ENCODE results near the gene MIS12. TPM values are rescaled to one million over a fixed set of nuclear protein-coding genes. Genes with fewer than 3 reads are reported as not detected.

MIS12 gene
- total RNA-seq, 1 experiment from 2014 or later = 10.6 TPM

DNA sequence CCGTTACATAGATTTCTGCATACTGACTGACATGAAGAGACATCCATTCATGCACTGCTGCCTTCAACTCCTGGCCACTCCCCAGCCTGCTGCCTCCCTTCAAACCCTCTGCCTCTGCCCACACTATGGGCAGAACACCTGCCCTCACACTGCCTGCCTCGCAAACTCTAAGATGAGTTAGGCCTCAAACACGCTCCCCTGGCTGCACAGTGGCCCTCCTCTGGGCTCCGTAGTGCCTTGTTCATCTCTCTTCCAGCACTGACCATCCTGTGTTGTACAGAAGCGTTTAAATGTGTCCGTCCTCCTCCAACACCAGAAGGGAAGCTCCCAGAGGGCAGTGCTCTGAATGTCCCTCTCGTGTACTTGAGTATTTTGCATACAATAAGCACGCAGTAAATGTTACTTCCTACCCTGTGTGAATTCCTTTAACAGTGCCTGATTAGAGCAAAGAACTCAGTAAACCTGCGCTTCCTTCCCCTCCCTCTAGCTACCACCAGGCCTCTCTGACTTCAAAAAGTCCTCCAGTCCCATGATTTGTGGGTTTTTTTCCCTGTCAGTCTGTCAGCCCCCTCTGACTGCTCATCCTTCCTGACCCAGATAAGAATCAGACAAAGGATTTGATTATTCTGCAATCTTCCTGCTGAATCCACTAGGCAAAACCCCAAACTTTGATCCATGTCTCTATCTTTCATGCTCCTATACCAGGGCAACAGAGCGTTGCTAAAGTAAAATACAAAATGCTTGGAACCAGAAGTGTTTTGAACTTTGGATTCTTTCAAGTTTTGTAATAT, 21.5 kb upstream of the MIS12 start:
- TF ChIP-seq, protein P1, sequence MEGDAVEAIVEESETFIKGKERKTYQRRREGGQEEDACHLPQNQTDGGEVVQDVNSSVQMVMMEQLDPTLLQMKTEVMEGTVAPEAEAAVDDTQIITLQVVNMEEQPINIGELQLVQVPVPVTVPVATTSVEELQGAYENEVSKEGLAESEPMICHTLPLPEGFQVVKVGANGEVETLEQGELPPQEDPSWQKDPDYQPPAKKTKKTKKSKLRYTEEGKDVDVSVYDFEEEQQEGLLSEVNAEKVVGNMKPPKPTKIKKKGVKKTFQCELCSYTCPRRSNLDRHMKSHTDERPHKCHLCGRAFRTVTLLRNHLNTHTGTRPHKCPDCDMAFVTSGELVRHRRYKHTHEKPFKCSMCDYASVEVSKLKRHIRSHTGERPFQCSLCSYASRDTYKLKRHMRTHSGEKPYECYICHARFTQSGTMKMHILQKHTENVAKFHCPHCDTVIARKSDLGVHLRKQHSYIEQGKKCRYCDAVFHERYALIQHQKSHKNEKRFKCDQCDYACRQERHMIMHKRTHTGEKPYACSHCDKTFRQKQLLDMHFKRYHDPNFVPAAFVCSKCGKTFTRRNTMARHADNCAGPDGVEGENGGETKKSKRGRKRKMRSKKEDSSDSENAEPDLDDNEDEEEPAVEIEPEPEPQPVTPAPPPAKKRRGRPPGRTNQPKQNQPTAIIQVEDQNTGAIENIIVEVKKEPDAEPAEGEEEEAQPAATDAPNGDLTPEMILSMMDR (conservative IDR thresholded peaks at IDR 0.05; ENCODE audit: low read depth, low read length) = no peak
- TF ChIP-seq EZH2phosphoT487 (IDR thresholded peaks at IDR 0.05; ENCODE audit: borderline replicate concordance, low read length) (no peak), EZH2 (IDR thresholded peaks at IDR 0.05; ENCODE audit: low read length, unreplicated experiment) (no peak)
- no peak overlapping the region for H3K27ac ChIP-seq (ENCODE audit: low read length)
- H3F3A ChIP-seq (ENCODE audit: low read length, unreplicated experiment) = no peaks in the 10 kb centered on the region
- ATAC-seq = no peak
- no peak overlapping the region for H2AFZ ChIP-seq (ENCODE audit: low read length)
- intact Hi-C loops (cut with micrococcal nuclease) = no loop called here
- H3K4me3 ChIP-seq (ENCODE audit: low read length) = no peak overlapping the region
- peaks cover 13% of the 10 kb centered on the region for H3K4me1 ChIP-seq (ENCODE audit: insufficient read depth, low read length)
- ChIA-PET POLR2A (ENCODE audit: unreplicated experiment) (no interaction called here), CTCF (no interaction called here)
- H3K9me2 ChIP-seq (replicated peaks; ENCODE audit: low read length) = no peaks in the 10 kb centered on the region
- H4K20me1 ChIP-seq (ENCODE audit: low read length) = peaks cover 31% of the 10 kb centered on the region
- no peak overlapping the region for H3K9ac ChIP-seq (ENCODE audit: low read length)
- H3K4me2 ChIP-seq (ENCODE audit: low read length) = no peak overlapping the region
- H3K27me3 ChIP-seq (ENCODE audit: low read length) = no peaks in the 10 kb centered on the region
- no TSS peak for BruUV-seq (replicated peaks)
- H3K36me3 ChIP-seq (ENCODE audit: low read depth, low read length) = no peaks in the 10 kb centered on the region
- H3K79me2 ChIP-seq (ENCODE audit: low read length) = peaks cover 67% of the 10 kb centered on the region
- no peaks in the 10 kb centered on the region for H3K9me3 ChIP-seq (ENCODE audit: low read length)
- DNase-seq = no peak

DNA sequence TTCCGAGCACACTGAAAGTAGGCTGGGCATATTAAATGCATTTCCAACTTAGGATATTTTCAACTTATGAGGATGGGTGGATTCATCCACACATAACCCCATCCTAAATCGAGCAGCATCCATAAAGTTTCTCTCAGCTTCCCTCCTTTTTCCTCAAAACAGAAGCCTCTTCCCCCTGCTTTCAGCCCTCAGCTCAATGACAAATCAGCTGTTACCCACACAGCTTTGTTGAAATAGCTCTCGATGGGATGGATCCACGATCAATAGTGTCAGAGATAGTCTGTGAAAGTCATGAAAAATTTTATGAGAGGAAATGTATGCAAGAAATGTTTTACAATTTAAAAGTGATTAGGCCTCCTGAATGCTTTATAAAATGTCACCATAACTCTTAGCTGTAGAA, 20.1 kb upstream of the MIS12 start:
- no peaks in the 10 kb centered on the region for H3K36me3 ChIP-seq (ENCODE audit: low read depth, low read length)
- DNase-seq = no peak
- peak overlapping the region; percentile 97 for H3K4me3 ChIP-seq (ENCODE audit: low read length)
- intact Hi-C loops (cut with micrococcal nuclease) = no loop called here
- no peak for TF ChIP-seq EZH2 (IDR thresholded peaks at IDR 0.05; ENCODE audit: low read length, unreplicated experiment)
- no peak for TF ChIP-seq EZH2phosphoT487 (IDR thresholded peaks at IDR 0.05; ENCODE audit: borderline replicate concordance, low read length)
- TF ChIP-seq, protein P1 (conservative IDR thresholded peaks at IDR 0.05; ENCODE audit: low read depth, low read length) = no peak
- H3K9me2 ChIP-seq (replicated peaks; ENCODE audit: low read length) = no peaks in the 10 kb centered on the region
- H3K4me1 ChIP-seq (ENCODE audit: insufficient read depth, low read length) = peaks cover 13% of the 10 kb centered on the region
- BruUV-seq (replicated peaks) = no TSS peak
- peak overlapping the region; percentile 84 for H3K4me2 ChIP-seq (ENCODE audit: low read length)
- H3K9ac ChIP-seq (ENCODE audit: low read length) = peak overlapping the region; percentile 98; the same call in 1 of the 2 replicates
- H2AFZ ChIP-seq (ENCODE audit: low read length) = no peak overlapping the region
- H3K27ac ChIP-seq (ENCODE audit: low read length) = no peak overlapping the region
- peaks cover 6% of the 10 kb centered on the region for H3F3A ChIP-seq (ENCODE audit: low read length, unreplicated experiment)
- ChIA-PET POLR2A (ENCODE audit: unreplicated experiment) (no interaction called here), CTCF (no interaction called here)
- peaks cover 31% of the 10 kb centered on the region for H4K20me1 ChIP-seq (ENCODE audit: low read length)
- no peak for ATAC-seq
- no peaks in the 10 kb centered on the region for H3K27me3 ChIP-seq (ENCODE audit: low read length)
- peaks cover 67% of the 10 kb centered on the region for H3K79me2 ChIP-seq (ENCODE audit: low read length)
- no peaks in the 10 kb centered on the region for H3K9me3 ChIP-seq (ENCODE audit: low read length)

DNA sequence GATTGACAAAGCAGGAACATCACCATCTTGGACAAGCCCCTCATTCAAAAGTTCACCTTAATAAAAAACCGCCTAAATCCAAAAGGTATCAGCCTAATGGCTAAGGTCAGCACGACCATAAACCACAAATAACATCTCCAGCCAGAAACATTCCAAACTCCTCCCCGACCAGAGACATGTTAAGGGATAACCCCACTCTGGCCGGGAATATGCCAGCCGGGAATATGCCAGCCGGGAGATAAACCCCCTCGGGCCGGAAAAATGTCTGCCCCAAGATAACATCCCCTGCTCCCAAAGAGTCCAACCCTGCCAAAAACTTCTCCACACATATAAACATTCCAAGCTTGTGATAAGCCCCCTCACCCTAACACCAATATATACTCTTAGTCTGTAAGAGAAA, 18.9 kb upstream of the MIS12 start:
- BruUV-seq (replicated peaks) = no TSS peak
- Histone ChIP-seq H3K4me3 (ENCODE audit: low read length) (peak overlapping the region; percentile 97), H2AFZ (ENCODE audit: low read length) (no peak overlapping the region), H3K9ac (ENCODE audit: low read length) (peak overlapping the region; percentile 98), H3K27ac (ENCODE audit: low read length) (no peak overlapping the region), H3K36me3 (ENCODE audit: low read depth, low read length) (no peaks in the 10 kb centered on the region), H3K27me3 (ENCODE audit: low read length) (no peaks in the 10 kb centered on the region), H3K79me2 (ENCODE audit: low read length) (peaks cover 63% of the 10 kb centered on the region), H3K4me2 (ENCODE audit: low read length) (peak overlapping the region; percentile 84), H3K9me3 (ENCODE audit: low read length) (no peaks in the 10 kb centered on the region), H3K9me2 (replicated peaks; ENCODE audit: low read length) (no peaks in the 10 kb centered on the region), H4K20me1 (ENCODE audit: low read length) (peaks cover 31% of the 10 kb centered on the region), H3F3A (ENCODE audit: low read length, unreplicated experiment) (peaks cover 6% of the 10 kb centered on the region), H3K4me1 (ENCODE audit: insufficient read depth, low read length) (peaks cover 13% of the 10 kb centered on the region)
- TF ChIP-seq EZH2phosphoT487 (IDR thresholded peaks at IDR 0.05; ENCODE audit: borderline replicate concordance, low read length) = no peak
- TF ChIP-seq EZH2 (IDR thresholded peaks at IDR 0.05; ENCODE audit: low read length, unreplicated experiment) = no peak
- TF ChIP-seq, protein P1 (conservative IDR thresholded peaks at IDR 0.05; ENCODE audit: low read depth, low read length) = no peak
- CTCF ChIA-PET = no interaction called here
- intact Hi-C loops (cut with micrococcal nuclease) = no loop called here
- DNase-seq = no peak
- no peak for ATAC-seq
- POLR2A ChIA-PET (ENCODE audit: unreplicated experiment) = no interaction called here

Measured in PC-3 (cell line).